OCI-LY7 (cell line): ENCODE results near the gene PPP1CA.

Source experiments
- CTCF ChIP-seq: fragments of 200-600 bp; sonication (generic); conservative IDR thresholded peaks from 2 replicates; pipeline ENCODE4 v1.5.1; 2014; ENCODE audit warnings: mild to moderate bottlenecking, antibody characterized with exemption, low read length, moderate library complexity, mixed read lengths
- EZH2phosphoT487 ChIP-seq: fragments of 200-600 bp; sonication (generic); IDR thresholded peaks from 2 replicates; pipeline ENCODE4 v1.6.1; 2018; ENCODE audit warnings: low read depth, borderline replicate concordance, mild to moderate bottlenecking, mixed run types, antibody characterized with exemption, low read length, moderate library complexity, mixed read lengths

DNA sequence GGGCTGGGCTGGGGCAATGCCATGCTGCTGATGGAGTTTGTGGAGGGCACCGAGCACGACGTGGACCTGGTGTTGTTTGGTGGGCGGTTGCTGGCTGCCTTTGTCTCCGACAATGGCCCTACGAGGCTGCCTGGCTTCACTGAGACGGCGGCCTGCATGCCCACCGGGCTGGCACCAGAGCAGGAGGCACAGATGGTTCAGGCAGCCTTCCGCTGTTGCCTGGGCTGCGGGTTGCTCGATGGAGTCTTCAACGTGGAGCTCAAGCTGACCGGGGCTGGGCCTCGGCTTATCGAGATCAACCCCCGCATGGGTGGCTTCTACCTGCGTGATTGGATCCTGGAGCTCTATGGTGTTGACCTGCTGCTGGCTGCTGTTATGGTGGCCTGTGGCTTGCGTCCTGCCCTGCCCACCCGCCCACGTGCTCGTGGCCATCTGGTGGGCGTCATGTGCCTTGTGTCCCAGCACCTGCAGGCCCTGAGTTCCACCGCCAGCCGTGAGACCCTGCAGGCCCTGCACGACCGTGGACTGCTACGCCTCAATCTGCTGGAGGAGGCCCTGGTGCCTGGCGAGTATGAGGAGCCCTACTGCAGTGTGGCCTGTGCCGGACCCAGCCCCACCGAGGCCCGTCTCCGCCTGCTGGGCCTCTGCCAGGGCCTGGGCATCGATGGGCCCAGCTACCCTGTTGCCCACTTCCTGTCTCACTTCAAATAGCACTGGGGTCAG, 22.4 kb upstream of the PPP1CA start:
- no peak for TF ChIP-seq EZH2phosphoT487
- no peak for TF ChIP-seq CTCF
